Measurements from ENCODE around the gene ABLIM1. TPM values are rescaled to one million over a fixed set of nuclear protein-coding genes. Genes with fewer than 3 reads are reported as not detected.

Gene ABLIM1
- total and polyA plus RNA-seq, 4 donors = 72.1 to 103 (median 95.7) TPM

DNA sequence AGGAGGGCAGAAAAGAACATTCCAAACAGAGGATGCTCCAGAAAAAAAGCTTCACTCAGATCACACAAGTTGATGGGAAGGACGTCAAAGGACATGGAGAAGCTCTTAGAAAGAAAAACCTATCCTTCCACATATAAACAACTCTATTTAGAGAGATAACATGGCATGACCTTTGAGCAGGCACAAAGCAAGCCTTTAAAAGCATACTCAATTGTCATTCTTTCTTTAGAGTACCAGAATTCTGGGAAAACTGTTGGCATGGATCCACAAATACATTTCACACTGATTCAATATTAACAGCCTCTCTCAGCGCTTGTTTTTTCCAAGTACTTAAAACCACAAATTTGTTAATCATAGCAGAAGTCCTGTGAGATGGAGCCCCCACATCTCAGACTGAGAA, 7.3 kb upstream of the ABLIM1 start:
- WGBS (ENCODE audit: insufficient coverage) = 44% methylated on average over 1 of the region's 2 CpGs
- H3K27ac ChIP-seq (ENCODE audit: low read depth, low read length) = no peak overlapping the region

DNA sequence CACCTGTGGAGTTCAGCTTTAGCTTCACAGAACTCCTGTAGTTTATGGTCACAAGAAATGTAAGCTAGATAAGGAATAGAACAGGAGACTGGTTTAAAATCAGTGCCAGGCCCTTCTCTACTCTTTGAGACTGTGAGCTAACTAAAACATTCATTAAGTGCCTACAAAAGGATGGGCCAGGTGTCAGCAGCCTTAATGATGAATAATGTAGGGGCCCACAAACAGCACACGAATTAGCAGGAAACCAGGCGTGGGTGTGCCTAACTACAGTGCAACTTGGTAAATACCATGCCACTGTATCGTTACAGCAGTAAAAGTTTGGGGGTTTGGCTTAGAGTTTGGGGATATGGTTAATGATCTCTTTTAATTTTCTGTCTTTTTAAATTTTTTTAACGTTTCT, 6.1 kb upstream of the ABLIM1 start:
- WGBS (ENCODE audit: insufficient coverage) = 53% methylated on average over 2 of the region's 4 CpGs
- peaks cover 17% of the 10 kb centered on the region for H3K4me1 ChIP-seq (ENCODE audit: control insufficient read depth, insufficient read depth, low read length)
- no peak overlapping the region for H3K27ac ChIP-seq (ENCODE audit: low read depth, low read length)
- no peak overlapping the region for H3K4me3 ChIP-seq (ENCODE audit: low read depth, low read length)
- H3K36me3 ChIP-seq (ENCODE audit: control insufficient read depth, insufficient read depth, low read length) = no peaks in the 10 kb centered on the region
- no peaks in the 10 kb centered on the region for H3K9me3 ChIP-seq (ENCODE audit: control insufficient read depth, insufficient read depth, low read length)
- no peaks in the 10 kb centered on the region for H3K27me3 ChIP-seq (ENCODE audit: control insufficient read depth, insufficient read depth, low read length)
- DNase-seq (ENCODE audit: low read depth in 4 of 6, low spot score in 6 of 6) = no peak

More for the DNA sequence above, 7.3 kb upstream of the ABLIM1 start:
- H3K36me3 ChIP-seq (ENCODE audit: control insufficient read depth, insufficient read depth, low read length) = no peaks in the 10 kb centered on the region
- no peak for DNase-seq (ENCODE audit: low read depth in 4 of 6, low spot score in 6 of 6)
- H3K4me1 ChIP-seq (ENCODE audit: control insufficient read depth, insufficient read depth, low read length) = peaks cover 17% of the 10 kb centered on the region
- H3K27me3 ChIP-seq (ENCODE audit: control insufficient read depth, insufficient read depth, low read length) = no peaks in the 10 kb centered on the region
- no peak overlapping the region for H3K4me3 ChIP-seq (ENCODE audit: low read depth, low read length)
- H3K9me3 ChIP-seq (ENCODE audit: control insufficient read depth, insufficient read depth, low read length) = no peaks in the 10 kb centered on the region

DNA sequence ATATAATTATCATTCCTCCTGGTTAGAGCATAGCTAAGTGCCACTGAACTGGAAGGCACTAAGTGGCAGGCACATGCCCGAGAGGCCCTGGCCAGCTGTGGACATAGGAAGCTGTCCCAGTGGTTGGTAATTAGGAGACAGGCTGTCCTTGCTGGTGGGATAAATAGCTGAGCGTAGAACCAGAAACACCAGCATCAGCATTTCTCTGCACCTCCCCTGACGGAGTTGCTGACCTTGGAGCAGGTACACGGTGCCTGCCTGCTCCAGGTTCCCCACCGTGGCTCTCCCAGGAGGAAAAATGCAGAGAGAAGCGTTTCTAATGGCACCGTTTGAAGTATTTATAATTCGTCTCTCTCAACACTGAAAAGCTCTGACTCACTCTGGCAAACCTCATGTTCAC, 5.6 kb upstream of the ABLIM1 start:
- peak in 2 of 6 donors; percentile 16 to 52 for DNase-seq (ENCODE audit: low read depth in 4 of 6, low spot score in 6 of 6)
- Histone ChIP-seq H3K4me3 (ENCODE audit: low read depth, low read length) (no peak overlapping the region), H3K4me1 (ENCODE audit: control insufficient read depth, insufficient read depth, low read length) (peaks cover 17% of the 10 kb centered on the region), H3K27me3 (ENCODE audit: control insufficient read depth, insufficient read depth, low read length) (no peaks in the 10 kb centered on the region), H3K36me3 (ENCODE audit: control insufficient read depth, insufficient read depth, low read length) (no peaks in the 10 kb centered on the region), H3K9me3 (ENCODE audit: control insufficient read depth, insufficient read depth, low read length) (no peaks in the 10 kb centered on the region), H3K27ac (ENCODE audit: low read depth, low read length) (no peak overlapping the region)
- WGBS (ENCODE audit: insufficient coverage) = 50% methylated on average over 6 of the region's 8 CpGs

DNA sequence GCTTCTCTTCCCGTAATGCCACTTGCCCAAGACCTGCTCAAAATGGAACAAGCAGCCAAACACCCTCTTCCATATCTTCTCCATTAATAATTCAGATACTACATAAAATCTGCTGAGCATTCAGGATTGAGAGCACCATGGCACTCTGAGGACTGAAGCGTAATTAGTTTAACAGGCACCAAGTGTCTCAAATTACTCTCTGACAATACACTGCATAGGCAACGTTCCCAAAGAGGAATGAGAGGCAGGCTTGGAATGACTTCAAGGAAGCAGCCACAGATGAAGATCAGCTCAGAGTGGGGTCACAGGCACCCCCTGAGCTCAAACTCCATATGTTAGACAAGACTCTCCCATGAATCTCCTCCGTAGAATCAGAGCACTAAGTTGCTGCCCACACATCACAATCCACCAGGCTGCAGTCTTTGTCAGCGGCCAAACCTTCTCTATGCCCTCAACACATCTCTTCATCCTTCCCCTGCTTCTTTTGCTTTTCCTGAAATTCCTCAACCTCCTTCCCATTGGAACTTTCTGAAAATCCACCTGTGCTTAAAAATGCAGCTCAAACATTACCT, 4.7 kb upstream of the ABLIM1 start:
- peak in 2 of 6 donors; percentile 23 to 85 for DNase-seq (ENCODE audit: low read depth in 4 of 6, low spot score in 6 of 6)
- Histone ChIP-seq H3K4me1 (ENCODE audit: control insufficient read depth, insufficient read depth, low read length) (peaks cover 17% of the 10 kb centered on the region), H3K36me3 (ENCODE audit: control insufficient read depth, insufficient read depth, low read length) (no peaks in the 10 kb centered on the region), H3K27me3 (ENCODE audit: control insufficient read depth, insufficient read depth, low read length) (no peaks in the 10 kb centered on the region), H3K4me3 (ENCODE audit: low read depth, low read length) (no peak overlapping the region), H3K9me3 (ENCODE audit: control insufficient read depth, insufficient read depth, low read length) (no peaks in the 10 kb centered on the region), H3K27ac (ENCODE audit: low read depth, low read length) (no peak overlapping the region)
- 48% methylated on average over 5 of the region's 5 CpGs for WGBS (ENCODE audit: insufficient coverage)

DNA sequence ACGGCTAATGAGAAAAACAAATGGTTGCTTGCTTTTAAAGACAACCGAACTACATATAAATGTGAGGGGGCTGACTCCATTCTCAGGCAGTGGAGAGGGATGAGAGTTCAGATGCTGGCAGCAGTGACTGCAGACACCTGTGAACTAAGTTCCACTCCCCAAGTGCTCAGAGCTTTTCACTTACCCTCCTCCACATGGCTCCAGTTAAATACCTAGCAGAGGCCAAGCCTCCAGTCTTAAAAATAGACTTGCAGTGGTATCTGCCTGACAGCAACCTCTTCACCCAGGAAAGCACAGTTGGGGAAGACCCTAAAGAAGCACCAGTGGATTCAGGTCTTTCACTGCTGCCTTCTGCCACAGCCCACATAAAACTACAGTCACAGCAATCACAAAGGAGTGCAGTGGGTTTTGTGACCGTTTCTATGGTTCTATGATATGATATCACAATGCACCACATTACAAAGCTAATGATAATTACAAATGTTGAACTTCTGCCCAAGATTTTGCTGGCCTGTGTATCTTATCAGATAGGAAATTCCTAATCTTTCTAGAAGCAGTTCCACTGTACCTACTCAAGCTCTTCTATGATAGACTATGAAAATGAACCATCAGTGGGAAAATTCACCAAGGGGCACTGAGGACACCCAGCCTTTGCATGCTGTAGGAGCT, 3.3 kb upstream of the ABLIM1 start:
- no CpG with 5 or more reads among the region's 3 CpGs for WGBS (ENCODE audit: insufficient coverage)

DNA sequence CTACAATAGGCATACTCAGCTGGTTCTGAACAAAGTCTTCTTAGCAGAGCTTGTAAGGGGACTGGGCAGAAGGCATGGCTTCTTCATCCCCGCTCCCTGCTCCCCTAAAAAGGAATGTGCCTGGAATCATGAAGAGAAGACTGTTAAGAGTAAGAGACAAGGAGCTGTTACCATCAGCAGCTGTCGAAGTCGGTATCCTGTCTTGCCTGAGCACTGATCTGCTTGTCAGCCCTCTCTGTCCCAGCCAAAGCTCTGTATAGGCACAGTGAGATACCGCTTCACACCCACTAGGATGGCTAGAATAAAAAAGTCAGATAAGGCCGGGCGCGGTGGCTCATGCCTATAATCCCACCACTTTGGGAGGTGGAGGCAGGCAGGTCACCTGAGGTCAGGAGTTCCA, 2.4 kb downstream of the ABLIM1 start:
- Histone ChIP-seq H3K9me3 (ENCODE audit: control insufficient read depth, insufficient read depth, low read length) (no peaks in the 10 kb centered on the region), H3K4me3 (ENCODE audit: low read depth, low read length) (no peak overlapping the region), H3K4me1 (ENCODE audit: control insufficient read depth, insufficient read depth, low read length) (peaks cover 3% of the 10 kb centered on the region), H3K36me3 (ENCODE audit: control insufficient read depth, insufficient read depth, low read length) (no peaks in the 10 kb centered on the region), H3K27ac (ENCODE audit: low read depth, low read length) (no peak overlapping the region), H3K27me3 (ENCODE audit: control insufficient read depth, insufficient read depth, low read length) (no peaks in the 10 kb centered on the region)
- WGBS (ENCODE audit: insufficient coverage) = 89% methylated on average over 3 of the region's 7 CpGs
- DNase-seq (ENCODE audit: low read depth in 4 of 6, low spot score in 6 of 6) = no peak

More for the DNA sequence above, 3.3 kb upstream of the ABLIM1 start:
- Histone ChIP-seq H3K36me3 (ENCODE audit: control insufficient read depth, insufficient read depth, low read length) (no peaks in the 10 kb centered on the region), H3K9me3 (ENCODE audit: control insufficient read depth, insufficient read depth, low read length) (no peaks in the 10 kb centered on the region), H3K27ac (ENCODE audit: low read depth, low read length) (no peak overlapping the region), H3K4me3 (ENCODE audit: low read depth, low read length) (no peak overlapping the region), H3K4me1 (ENCODE audit: control insufficient read depth, insufficient read depth, low read length) (peaks cover 17% of the 10 kb centered on the region), H3K27me3 (ENCODE audit: control insufficient read depth, insufficient read depth, low read length) (no peaks in the 10 kb centered on the region)
- no peak for DNase-seq (ENCODE audit: low read depth in 4 of 6, low spot score in 6 of 6)

DNA sequence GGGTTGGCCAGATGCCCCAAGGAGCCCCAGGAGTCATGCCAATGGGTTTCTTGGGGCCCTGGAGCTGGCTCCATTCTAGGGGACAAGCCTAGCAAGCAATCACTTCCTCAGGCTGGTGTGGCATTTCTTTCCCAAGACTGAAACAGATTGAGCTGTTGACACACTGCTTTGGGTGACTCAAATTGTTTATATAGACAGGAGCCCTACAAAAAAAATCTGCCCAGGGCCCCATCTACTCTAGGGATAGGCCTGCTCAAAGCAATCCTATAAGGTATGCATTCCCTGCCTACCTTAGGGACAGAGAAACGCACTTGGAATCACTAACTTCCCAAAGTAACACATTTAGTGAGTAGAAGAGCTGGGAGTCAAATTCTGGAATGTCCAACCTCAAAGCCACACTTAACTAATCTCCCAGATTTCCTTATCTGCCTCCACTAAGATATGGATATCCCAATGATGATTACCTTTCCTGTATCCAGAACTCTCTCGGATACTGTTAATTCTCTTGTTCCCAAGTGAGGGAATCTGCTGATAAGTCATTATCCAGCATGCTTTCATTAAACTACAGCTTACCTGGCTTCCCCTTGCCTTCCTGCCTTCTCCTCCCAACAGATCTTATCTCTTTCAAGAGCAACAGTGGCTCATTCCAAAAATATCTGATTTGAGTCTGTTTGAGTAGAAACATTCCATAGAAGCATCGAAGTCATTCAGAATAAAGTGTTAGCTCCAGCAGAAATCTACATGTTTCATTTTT, 3.1 kb downstream of the ABLIM1 start:
- no peaks in the 10 kb centered on the region for H3K27me3 ChIP-seq (ENCODE audit: control insufficient read depth, insufficient read depth, low read length)
- H3K9me3 ChIP-seq (ENCODE audit: control insufficient read depth, insufficient read depth, low read length) = no peaks in the 10 kb centered on the region
- H3K27ac ChIP-seq (ENCODE audit: low read depth, low read length) = no peak overlapping the region
- no peak overlapping the region for H3K4me3 ChIP-seq (ENCODE audit: low read depth, low read length)
- WGBS (ENCODE audit: insufficient coverage) = 90% methylated on average over 2 of the region's 3 CpGs
- no peak for DNase-seq (ENCODE audit: low read depth in 4 of 6, low spot score in 6 of 6)
- H3K4me1 ChIP-seq (ENCODE audit: control insufficient read depth, insufficient read depth, low read length) = peaks cover 3% of the 10 kb centered on the region
- no peaks in the 10 kb centered on the region for H3K36me3 ChIP-seq (ENCODE audit: control insufficient read depth, insufficient read depth, low read length)

DNA sequence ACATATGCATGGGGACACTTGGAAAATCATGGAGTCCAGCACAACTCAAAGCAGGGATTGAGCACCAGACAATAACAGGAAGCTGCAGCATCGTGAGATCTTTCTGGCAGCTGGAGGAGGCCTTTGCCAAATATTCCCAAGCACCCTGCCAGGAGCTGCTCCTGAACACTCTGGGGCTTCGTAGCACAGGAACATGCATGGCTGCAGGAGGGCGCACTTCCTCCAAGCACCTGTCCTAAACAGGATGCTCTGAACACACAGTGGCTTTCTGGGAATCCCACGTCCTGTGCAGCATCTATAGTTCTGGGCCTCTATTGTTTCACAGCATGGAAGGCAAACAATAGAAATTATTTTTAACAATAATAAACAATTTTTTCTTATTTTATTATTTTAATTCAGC, 4.1 kb downstream of the ABLIM1 start:
- Histone ChIP-seq H3K36me3 (ENCODE audit: control insufficient read depth, insufficient read depth, low read length) (no peaks in the 10 kb centered on the region), H3K4me1 (ENCODE audit: control insufficient read depth, insufficient read depth, low read length) (peaks cover 3% of the 10 kb centered on the region), H3K9me3 (ENCODE audit: control insufficient read depth, insufficient read depth, low read length) (no peaks in the 10 kb centered on the region), H3K27ac (ENCODE audit: low read depth, low read length) (no peak overlapping the region), H3K4me3 (ENCODE audit: low read depth, low read length) (no peak overlapping the region), H3K27me3 (ENCODE audit: control insufficient read depth, insufficient read depth, low read length) (no peaks in the 10 kb centered on the region)
- 61% methylated on average over 3 of the region's 4 CpGs for WGBS (ENCODE audit: insufficient coverage)
- no peak for DNase-seq (ENCODE audit: low read depth in 4 of 6, low spot score in 6 of 6)

DNA sequence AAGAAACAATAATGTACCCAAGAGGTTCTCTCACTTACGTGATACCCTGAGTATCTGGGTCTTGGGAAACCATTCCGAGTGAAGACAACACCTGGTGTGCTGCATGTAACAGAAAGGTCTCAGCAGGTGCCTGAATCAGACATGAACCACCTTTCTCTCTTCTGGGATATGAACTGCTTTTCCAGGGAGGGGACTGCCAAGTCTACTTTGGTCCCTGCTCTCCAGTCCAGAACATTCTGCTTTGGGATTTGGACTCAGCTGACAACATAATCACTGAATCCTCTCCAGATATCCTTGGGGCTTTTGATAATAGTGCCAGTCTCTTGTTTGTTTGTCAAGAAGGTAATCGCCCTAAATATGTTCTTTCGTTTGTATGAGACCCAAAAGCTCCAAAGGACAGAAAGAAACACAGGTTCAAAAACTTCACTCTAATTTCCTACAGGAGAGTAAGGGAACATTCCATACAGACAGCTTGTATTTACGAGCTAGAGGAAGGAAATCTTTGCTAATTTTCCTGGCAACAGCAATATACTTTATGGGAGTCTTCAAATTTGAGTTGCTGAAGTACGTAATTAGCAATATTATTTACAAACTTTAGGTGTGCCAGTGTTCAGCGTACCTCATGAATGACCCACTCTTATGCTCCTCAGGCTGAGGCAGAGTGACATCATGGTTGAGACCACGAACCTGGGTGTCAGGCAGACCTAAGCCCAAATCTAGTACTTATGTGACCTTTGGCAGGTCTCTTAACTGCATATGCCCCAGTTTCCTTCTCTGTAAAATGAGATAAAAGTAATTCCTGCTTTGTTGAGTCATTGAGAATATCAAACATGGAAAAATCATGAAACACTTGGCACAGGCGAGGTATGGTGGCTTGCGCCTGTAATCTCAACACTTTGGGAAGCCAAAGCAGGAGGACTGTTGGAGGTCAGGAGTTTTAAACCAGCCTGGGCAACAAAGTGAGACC, 5.4 kb downstream of the ABLIM1 start:
- no peaks in the 10 kb centered on the region for H3K9me3 ChIP-seq (ENCODE audit: control insufficient read depth, insufficient read depth, low read length)
- H3K4me1 ChIP-seq (ENCODE audit: control insufficient read depth, insufficient read depth, low read length) = peaks cover 3% of the 10 kb centered on the region
- no peaks in the 10 kb centered on the region for H3K27me3 ChIP-seq (ENCODE audit: control insufficient read depth, insufficient read depth, low read length)
- WGBS (ENCODE audit: insufficient coverage) = 93% methylated on average over 4 of the region's 10 CpGs
- DNase-seq (ENCODE audit: low read depth in 4 of 6, low spot score in 6 of 6) = no peak
- H3K4me3 ChIP-seq (ENCODE audit: low read depth, low read length) = no peak overlapping the region
- H3K36me3 ChIP-seq (ENCODE audit: control insufficient read depth, insufficient read depth, low read length) = no peaks in the 10 kb centered on the region
- no peak overlapping the region for H3K27ac ChIP-seq (ENCODE audit: low read depth, low read length)

All from spinal cord (tissue), 10 donors.